ENCODE data around the gene GSC2. TPM values are rescaled to one million over a fixed set of nuclear protein-coding genes. Genes with fewer than 3 reads are reported as not detected.

Gene GSC2
- total RNA-seq, 2 donors from 2014 or later = not detected

DNA sequence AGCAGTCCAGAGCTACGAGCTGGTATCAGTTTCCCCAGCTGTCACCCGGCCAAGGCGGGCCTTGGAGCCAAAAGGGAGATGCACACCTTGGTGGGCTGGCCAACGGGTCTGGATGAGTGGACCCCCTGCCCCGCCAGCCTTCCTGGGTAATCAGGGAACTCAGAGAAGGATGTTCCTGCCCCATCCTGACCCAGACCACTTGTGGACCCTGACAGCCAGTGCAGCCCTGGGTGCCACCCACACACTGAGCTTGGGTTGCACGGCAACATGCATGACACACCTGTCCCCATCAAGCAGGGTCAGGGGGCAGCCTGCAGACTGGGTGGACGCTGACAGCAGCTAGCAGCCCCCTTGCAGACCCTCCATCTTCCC is 19.8 kb upstream of the GSC2 start:
- Histone ChIP-seq H3K4me3 (peak overlapping the region; percentile 64), H3K9me3 (no peaks in the 10 kb centered on the region), H3K27me3 (replicated peaks; ENCODE audit: insufficient read depth) (peaks cover 17% of the 10 kb centered on the region), H3K4me1 (ENCODE audit: control insufficient read depth in 1 of 2, low read depth in 2 of 2) (peaks cover 22 to 51% of the 10 kb centered on the region in 2 donors), H3K36me3 (no peaks in the 10 kb centered on the region), H3K27ac (no peak overlapping the region)
- TF ChIP-seq CTCF (IDR thresholded peaks at IDR 0.05) = no peak
- DNase-seq (ENCODE audit: low spot score) (no peak), ATAC-seq (ENCODE audit: insufficient number of reproducible peaks, low FRiP score, low read depth) (no peak)

- peaks cover 17% of the 10 kb centered on the region for H3K27me3 ChIP-seq (replicated peaks; ENCODE audit: insufficient read depth)
- H3K4me1 ChIP-seq (ENCODE audit: control insufficient read depth in 1 of 2, low read depth in 2 of 2) = peaks cover 16 to 45% of the 10 kb centered on the region in 2 donors
- no peak for TF ChIP-seq CTCF (IDR thresholded peaks at IDR 0.05)
- peak overlapping the region; percentile 64 for H3K4me3 ChIP-seq
- no peak overlapping the region for H3K27ac ChIP-seq
- H3K36me3 ChIP-seq = no peaks in the 10 kb centered on the region
- DNase-seq (ENCODE audit: low spot score) (no peak), ATAC-seq (ENCODE audit: insufficient number of reproducible peaks, low FRiP score, low read depth) (no peak)
- peaks cover 4% of the 10 kb centered on the region for H3K9me3 ChIP-seq
Measured at GRCh38 chr22:19169002-19169946, 19.2 kb upstream of the GSC2 start.

DNA sequence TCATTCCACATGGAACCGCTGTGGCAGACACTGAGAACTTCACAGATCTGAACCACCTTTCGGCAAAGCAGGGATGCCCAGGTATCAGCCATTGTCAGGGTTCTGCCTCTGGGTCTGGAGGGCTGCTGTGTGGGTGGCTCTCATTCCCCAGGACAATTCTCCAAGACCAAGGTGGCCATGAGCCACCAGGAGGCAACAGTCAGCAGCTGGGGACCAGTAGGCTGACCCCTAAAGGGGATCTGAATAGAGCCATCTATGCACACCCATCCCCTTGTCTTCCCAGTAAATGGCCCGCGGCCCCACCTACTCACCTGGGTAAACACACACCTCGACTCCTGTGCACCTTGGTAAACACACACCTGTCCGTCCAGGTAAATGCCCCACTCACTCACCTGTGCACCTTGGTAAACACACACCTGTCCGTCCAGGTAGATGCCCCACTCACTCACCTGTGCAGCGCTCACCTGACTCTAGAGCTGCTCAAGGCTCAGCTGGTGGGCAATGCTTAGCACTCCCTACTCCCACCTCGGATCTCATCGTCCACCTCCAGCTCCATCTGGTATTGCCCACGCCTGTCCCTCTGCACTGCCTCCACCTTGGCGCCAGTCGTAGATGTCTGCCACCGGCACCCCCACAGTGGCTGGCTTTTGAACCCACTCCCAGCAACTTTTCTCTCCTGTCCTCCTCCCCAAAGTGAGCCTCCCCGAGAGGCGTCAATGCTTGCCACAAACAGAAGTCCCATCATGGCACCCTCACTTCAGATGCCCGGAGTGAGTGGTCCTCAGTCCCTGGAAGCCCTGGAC is 18.2 kb upstream of the GSC2 start:
- Histone ChIP-seq H3K4me1 (ENCODE audit: control insufficient read depth in 1 of 2, low read depth in 2 of 2) (peaks cover 13 to 35% of the 10 kb centered on the region in 2 donors), H3K27me3 (replicated peaks; ENCODE audit: insufficient read depth) (peaks cover 17% of the 10 kb centered on the region)
- no peak for TF ChIP-seq CTCF (IDR thresholded peaks at IDR 0.05)

DNA sequence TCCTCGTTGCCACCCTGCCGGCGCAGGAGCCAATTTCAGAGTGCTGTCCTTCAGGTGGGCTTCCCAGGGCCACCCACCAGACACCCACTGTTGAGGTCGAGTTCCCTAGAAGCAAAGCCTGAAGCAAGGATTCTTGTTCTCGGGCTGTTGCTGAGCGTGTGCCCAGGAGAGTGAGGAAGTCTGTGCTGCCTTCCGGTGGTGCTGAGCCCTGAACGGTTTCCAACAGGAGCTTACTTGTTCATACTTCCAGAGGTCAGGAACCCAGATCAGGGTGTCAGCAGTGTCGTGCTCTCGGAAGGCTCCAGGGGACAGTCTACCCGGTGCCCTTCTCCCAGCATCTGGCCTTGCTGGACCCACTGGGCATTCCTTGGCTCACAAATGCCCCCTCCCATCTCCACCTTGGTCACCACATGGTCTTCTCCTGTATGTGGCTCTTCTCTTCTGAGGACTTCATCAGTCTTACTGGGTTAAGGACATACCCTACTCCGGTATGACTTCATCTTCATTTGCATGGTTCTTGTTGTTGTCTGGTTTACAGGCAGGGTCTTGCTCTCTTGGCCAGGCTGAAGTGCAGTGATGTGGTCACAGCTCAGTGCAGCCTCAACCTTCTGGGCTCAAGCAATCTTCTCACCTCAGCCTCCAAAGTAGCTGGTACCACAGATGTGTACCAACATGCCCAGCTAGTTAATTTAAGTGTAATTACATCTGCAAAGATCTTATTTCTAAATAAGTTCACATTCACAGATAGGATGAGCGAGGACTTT is 17.2 kb upstream of the GSC2 start:
- Histone ChIP-seq H3K36me3 (no peaks in the 10 kb centered on the region), H3K27ac (no peak overlapping the region), H3K9me3 (peaks cover 5% of the 10 kb centered on the region), H3K27me3 (replicated peaks; ENCODE audit: insufficient read depth) (peaks cover 17% of the 10 kb centered on the region), H3K4me3 (no peak overlapping the region), H3K4me1 (ENCODE audit: control insufficient read depth in 1 of 2, low read depth in 2 of 2) (peaks cover 8 to 25% of the 10 kb centered on the region in 2 donors)
- ATAC-seq (ENCODE audit: insufficient number of reproducible peaks, low FRiP score, low read depth) = no peak
- no peak for DNase-seq (ENCODE audit: low spot score)
- TF ChIP-seq CTCF (IDR thresholded peaks at IDR 0.05) = no peak

More for the DNA sequence above, 18.2 kb upstream of the GSC2 start:
- DNase-seq (ENCODE audit: low spot score) (no peak), ATAC-seq (ENCODE audit: insufficient number of reproducible peaks, low FRiP score, low read depth) (no peak)
- H3K4me3 ChIP-seq = no peak overlapping the region
- peaks cover 5% of the 10 kb centered on the region for H3K9me3 ChIP-seq
- H3K36me3 ChIP-seq = no peaks in the 10 kb centered on the region
- no peak overlapping the region for H3K27ac ChIP-seq

Data from thoracic aorta (tissue), 2 donors.